Stomach smooth muscle (tissue), 2 donors: ENCODE measurements around the gene NUP214.

Source experiments
- H3K27ac ChIP-seq: one replicate; pipeline ENCODE4 v1.7.0; 2013; ENCODE audit warnings: mild to moderate bottlenecking, low read length, inconsistent platforms
- H3K27me3 ChIP-seq, 2 donors: one replicate each; pipeline ENCODE4 v1.7.0; 2013; ENCODE audit warnings: low read length in 2 of 2; ENCODE audit not compliant: insufficient read depth in 2 of 2, control insufficient read depth in 1 of 2
- H3K36me3 ChIP-seq, 2 donors: one replicate each; pipeline ENCODE4 v1.7.0; 2013; ENCODE audit warnings: low read length in 2 of 2; ENCODE audit not compliant: control insufficient read depth in 2 of 2, insufficient read depth in 2 of 2
- H3K4me1 ChIP-seq: one replicate; pipeline ENCODE4 v1.7.0; 2013; ENCODE audit warnings: low read length; ENCODE audit not compliant: control insufficient read depth, insufficient read depth
- H3K4me3 ChIP-seq, 2 donors: one replicate each; pipeline ENCODE4 v1.7.0; 2013; ENCODE audit warnings: low read length in 2 of 2
- H3K9ac ChIP-seq, 2 donors: one replicate each; pipeline ENCODE4 v1.7.0; 2013; ENCODE audit warnings: low read length in 2 of 2, mild to moderate bottlenecking in 1 of 2
- H3K9me3 ChIP-seq, 2 donors: one replicate each; pipeline ENCODE4 v1.7.0; 2013; ENCODE audit warnings: low read length in 2 of 2; ENCODE audit not compliant: control insufficient read depth in 2 of 2
- donor health status: healthy.
- donor health status: Pancreatic carcinoma.

NUP214 gene

GRCh38 chr9:131090025-131090787 lies 35.2 kb upstream of the NUP214 start:
- H3K4me1 ChIP-seq = no peaks in the 10 kb centered on the region
- no peak overlapping the region for H3K4me3 ChIP-seq
- H3K9ac ChIP-seq = no peak overlapping the region
- no peak overlapping the region for H3K27ac ChIP-seq
- H3K9me3 ChIP-seq = no peaks in the 10 kb centered on the region
- H3K36me3 ChIP-seq = no peaks in the 10 kb centered on the region
- peaks cover 13 to 25% of the 10 kb centered on the region in 2 donors for H3K27me3 ChIP-seq

DNA sequence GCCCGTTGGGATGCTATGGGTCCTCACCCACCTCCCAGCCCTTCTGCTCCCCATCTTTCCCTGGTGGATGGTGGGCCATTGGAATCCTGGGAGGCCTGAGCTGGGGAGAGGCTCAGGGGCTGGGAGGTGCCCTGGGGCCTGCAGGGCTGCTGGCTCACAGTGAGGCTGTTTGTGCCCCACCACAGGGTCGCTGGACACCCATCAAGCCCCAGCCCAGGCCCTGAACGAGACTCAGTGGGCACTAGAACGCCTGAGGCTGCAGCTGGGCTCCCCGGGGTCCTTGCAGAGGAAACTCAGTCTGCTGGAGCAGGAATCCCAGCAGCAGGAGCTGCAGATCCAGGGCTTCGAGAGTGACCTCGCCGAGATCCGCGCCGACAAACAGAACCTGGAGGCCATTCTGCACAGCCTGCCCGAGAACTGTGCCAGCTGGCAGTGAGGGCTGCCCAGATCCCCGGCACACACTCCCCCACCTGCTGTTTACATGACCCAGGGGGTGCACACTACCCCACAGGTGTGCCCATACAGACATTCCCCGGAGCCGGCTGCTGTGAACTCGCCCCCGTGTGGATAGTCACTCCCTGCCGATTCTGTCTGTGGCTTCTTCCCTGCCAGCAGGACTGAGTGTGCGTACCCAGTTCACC lies 33.9 kb upstream of the NUP214 start:
- Histone ChIP-seq H3K9ac (no peak overlapping the region), H3K27me3 (peaks cover 20 to 31% of the 10 kb centered on the region in 2 donors), H3K4me1 (peaks cover 1% of the 10 kb centered on the region), H3K9me3 (no peaks in the 10 kb centered on the region), H3K36me3 (no peaks in the 10 kb centered on the region), H3K4me3 (no peak overlapping the region), H3K27ac (no peak overlapping the region)

- H3K9me3 ChIP-seq = no peaks in the 10 kb centered on the region
- no peaks in the 10 kb centered on the region for H3K36me3 ChIP-seq
- no peak overlapping the region for H3K27ac ChIP-seq
- peaks cover 26 to 31% of the 10 kb centered on the region in 2 donors for H3K27me3 ChIP-seq
- H3K4me3 ChIP-seq = no peak overlapping the region
- peaks cover 6% of the 10 kb centered on the region for H3K4me1 ChIP-seq
- H3K9ac ChIP-seq = no peak overlapping the region
These were observed 33.4 kb upstream of the NUP214 start for GRCh38 chr9:131092030-131092429.

GRCh38 chr9:131092548-131093440 lies 32.6 kb upstream of the NUP214 start:
- Histone ChIP-seq H3K27ac (no peak overlapping the region), H3K9ac (no peak overlapping the region), H3K9me3 (no peaks in the 10 kb centered on the region), H3K4me1 (peaks cover 10% of the 10 kb centered on the region), H3K27me3 (peaks cover 31 to 33% of the 10 kb centered on the region in 2 donors), H3K4me3 (no peak overlapping the region), H3K36me3 (no peaks in the 10 kb centered on the region)

GRCh38 chr9:131094015-131094414 lies 31.4 kb upstream of the NUP214 start:
- H3K9me3 ChIP-seq = no peaks in the 10 kb centered on the region
- H3K36me3 ChIP-seq = no peaks in the 10 kb centered on the region
- H3K4me3 ChIP-seq = no peak overlapping the region
- peaks cover 10% of the 10 kb centered on the region for H3K4me1 ChIP-seq
- peaks cover 30 to 42% of the 10 kb centered on the region in 2 donors for H3K27me3 ChIP-seq
- no peak overlapping the region for H3K27ac ChIP-seq
- H3K9ac ChIP-seq = no peak overlapping the region

- Histone ChIP-seq H3K27me3 (peaks cover 30 to 42% of the 10 kb centered on the region in 2 donors), H3K27ac (no peak overlapping the region), H3K36me3 (no peaks in the 10 kb centered on the region), H3K4me3 (no peak overlapping the region), H3K9me3 (no peaks in the 10 kb centered on the region), H3K4me1 (peaks cover 10% of the 10 kb centered on the region), H3K9ac (no peak overlapping the region)
These were observed 30.8 kb upstream of the NUP214 start for GRCh38 chr9:131094622-131095021.

DNA sequence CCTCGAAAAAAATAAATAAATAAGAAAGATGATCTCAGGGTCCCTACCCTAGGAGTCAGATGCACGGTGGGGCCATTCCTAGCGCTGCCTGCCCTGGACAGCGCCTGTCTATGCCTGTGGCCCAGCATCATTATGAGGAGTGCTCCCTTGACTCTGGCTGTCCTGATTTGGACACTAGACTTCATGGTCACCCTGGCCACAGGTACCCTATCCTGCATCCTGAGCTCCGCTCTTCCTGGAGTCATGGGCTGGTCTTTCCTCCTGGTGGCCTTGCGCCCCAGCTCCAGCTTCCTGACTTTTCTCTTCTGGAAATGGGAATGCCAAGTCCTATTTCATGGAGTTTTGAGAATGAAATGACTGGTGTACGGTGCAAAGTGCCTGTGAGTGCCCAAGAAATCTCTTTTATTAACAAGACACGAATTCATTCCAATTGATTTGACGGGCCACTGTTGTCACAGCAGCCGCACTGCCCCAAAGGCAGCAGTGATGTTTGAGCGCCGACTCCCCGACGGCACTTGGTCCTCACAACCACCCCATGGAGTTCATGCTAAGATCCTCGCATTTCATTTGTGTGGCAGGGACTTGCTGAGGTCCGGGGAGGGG lies 29.6 kb upstream of the NUP214 start:
- H3K9me3 ChIP-seq = no peaks in the 10 kb centered on the region
- no peak overlapping the region for H3K27ac ChIP-seq
- no peaks in the 10 kb centered on the region for H3K36me3 ChIP-seq
- no peak overlapping the region for H3K9ac ChIP-seq
- H3K4me3 ChIP-seq = peak overlapping the region; percentile 35 to 55
- H3K27me3 ChIP-seq = peaks cover 30 to 42% of the 10 kb centered on the region in 2 donors
- peaks cover 12% of the 10 kb centered on the region for H3K4me1 ChIP-seq

DNA sequence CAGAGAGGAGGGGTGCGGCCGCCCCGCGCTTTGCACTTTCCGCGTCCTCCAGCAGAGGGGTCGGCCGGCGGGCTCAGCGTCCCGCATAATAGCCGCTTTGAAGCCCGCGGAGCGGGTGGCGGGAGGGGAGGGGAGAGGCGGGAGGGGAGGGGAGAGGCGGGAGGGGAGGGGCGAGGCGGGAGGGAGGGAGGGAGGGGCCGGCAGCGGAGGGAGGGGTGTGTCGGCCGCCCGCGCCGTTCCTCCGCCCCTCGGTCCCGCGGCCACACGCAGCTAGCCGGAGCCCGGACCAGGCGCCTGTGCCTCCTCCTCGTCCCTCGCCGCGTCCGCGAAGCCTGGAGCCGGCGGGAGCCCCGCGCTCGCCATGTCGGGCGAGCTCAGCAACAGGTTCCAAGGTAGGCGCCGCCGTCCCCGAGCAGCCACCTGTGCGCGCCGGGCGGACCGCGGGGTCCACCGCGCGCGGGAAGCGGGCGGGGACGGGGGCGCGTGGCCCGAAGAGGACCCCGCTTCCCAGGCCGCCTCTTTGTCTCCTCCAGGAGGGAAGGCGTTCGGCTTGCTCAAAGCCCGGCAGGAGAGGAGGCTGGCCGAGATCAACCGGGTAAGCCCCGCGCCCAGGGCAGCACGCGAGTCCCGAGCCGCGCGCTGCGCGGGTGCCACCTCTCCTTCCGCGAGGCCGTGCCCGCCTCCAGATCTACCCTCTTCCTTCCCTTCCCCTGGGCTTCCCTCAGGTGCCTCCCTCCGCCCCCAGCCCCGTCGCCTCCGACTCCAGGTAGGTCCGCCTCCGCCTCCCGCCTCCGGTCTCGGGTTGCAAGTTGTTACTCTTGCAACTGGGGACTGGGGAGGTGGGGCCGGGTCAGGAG lies 28.9 kb upstream of the NUP214 start, which contains the start of gene AIF1L:
Gene AIF1L (plus strand): TSS at position 263 of the 857 bp plus-strand sequence. CDS start 99 bp downstream, at position 362.
- H3K9ac ChIP-seq = no peak within 1 kb of the TSS
- H3K36me3 ChIP-seq = no peaks in the 10 kb centered on the region
- peaks cover 30 to 42% of the 10 kb centered on the region in 2 donors for H3K27me3 ChIP-seq
- peak within 1 kb of the TSS; percentile 35 to 68 for H3K4me3 ChIP-seq
- no peak within 1 kb of the TSS for H3K27ac ChIP-seq
- peaks cover 12% of the 10 kb centered on the region for H3K4me1 ChIP-seq
- H3K9me3 ChIP-seq = no peaks in the 10 kb centered on the region

DNA sequence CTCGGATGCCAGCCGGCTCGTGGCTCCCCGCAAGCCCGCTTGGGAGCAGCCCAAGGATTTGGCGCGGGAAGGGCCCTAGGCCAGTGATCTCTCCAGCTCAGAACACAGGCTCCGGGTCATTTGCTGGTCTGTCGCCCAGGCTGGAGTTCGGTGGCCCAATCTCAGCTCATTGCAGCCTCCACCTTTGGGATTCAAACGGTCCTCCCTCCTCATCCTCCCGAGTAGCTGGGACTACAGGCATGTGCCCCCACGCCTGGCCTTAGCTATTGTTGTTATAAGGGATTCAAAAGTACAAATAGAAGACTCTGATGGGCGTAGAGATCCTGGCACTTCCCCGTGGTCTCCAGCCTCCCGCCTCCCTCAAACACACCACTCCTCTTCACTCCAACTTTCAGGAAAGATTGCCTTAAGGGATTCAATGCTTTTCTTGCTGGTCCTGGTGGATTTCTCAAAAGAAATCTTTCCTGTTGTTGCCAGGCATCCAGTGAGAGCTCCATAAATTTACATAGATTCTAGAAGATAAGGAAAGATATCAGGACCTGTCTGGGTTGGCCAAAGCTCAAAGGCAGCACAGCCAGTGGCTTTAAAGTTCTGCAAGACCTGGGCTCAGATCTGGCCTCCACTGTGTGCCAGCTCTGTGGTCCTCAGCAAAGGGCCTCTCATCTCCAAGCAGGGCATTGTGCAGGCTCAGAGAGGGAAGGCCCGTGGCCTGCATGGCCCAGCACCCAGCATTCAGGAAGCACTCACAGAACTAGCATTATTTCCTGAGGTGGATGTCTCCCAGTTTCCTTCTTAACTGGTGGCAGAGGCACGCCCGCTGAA lies 28.0 kb upstream of the NUP214 start:
- Histone ChIP-seq H3K4me3 (peak overlapping the region; percentile 27 to 68), H3K9ac (no peak overlapping the region), H3K36me3 (no peaks in the 10 kb centered on the region), H3K27ac (no peak overlapping the region), H3K9me3 (no peaks in the 10 kb centered on the region), H3K27me3 (peaks cover 27 to 42% of the 10 kb centered on the region in 2 donors), H3K4me1 (peaks cover 15% of the 10 kb centered on the region)
